ENCODE data around the gene NDRG3.
"Not testable (repeated sequence)": the region's sequence is repeated elsewhere in the genome, so short reads cannot be mapped to it uniquely, and the experiment has no call there.

The NDRG3 gene

DNA sequence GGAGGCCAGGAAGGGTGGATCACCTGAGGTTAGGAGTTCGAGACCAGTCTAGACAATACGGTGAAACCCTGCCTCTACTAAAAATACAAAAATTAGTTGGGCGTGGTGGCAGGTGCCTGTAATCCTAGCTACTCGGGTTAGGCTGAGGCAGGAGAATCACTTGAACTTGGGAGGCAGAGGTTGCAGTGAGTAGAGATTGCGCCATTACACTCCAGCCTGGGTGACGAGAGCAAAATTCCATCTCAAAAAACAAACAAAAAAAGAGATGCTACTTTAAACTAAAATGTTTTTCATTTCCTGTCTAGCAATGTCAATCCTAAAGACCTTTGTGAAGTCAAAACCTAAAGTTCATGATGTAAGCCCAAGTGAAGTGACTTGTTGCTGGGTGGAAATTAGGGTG is 14.8 kb upstream of the NDRG3 start:
- no peak for DNase-seq (ENCODE audit: low read depth)

DNA sequence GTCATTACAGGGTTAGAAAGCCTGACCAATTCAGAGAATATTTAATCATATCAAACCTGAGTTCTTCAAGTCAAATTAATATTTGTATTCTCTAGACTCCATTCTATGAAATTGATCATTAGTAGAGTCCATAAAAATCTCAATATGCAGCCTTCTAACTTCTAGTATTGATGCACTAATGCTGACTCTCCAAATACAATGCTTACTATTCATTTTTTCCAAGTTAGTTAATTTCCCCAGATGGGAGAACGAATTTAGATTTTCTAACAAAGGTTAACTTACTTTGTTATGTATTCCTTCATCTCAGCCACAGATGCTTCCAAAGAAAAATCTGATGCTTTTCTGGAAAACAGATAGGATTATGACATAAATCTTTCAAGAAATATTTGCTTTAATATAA is 12.4 kb upstream of the NDRG3 start:
- DNase-seq (ENCODE audit: low read depth) = no peak

DNA sequence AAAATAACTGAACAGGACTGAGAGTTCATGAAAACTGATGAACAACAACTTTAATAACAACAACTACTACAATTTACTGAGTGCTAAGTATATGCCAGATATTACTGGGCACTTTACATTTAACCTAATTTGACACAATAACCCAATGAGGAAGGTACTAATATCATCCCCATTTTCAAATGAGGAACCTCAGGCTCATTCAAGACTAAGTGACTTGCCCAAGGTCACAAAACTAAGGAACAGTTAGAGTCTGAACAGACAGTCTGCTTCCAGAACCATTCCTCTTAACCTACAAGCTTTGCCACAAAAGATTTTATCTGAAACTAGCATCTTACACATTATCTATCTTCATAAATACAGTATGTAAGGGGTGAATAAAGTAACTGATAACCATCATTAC is 10.6 kb upstream of the NDRG3 start:
- DNase-seq (ENCODE audit: low read depth) = no peak

DNA sequence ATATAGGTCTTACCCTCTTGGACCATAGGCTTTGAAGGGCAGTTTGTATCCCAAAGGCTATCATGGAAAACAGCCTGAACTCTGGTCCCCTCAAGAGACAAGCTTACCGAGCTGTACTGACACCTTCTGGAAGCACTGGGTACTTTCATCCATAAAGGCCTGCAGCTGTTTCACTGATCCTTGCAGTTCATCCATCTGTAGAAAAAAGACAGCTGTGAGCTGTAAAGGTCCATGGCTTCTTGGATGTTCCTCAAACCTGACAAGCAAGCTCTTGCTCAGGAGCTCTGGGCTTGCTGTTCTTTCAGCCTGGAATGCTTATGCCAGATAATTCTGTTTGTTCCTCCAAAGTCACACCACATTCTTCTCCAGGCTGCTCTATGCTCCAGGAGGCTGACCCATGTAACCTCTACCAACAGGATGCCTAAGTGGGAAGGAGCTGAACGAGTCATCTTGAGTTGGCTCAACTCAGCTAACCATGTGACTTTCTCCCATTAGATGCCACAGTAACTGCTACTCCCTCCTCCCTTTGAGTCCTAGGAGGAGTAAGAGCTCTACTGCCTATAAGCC is 8.8 kb upstream of the NDRG3 start:
- DNase-seq (ENCODE audit: low read depth) = no peak

DNA sequence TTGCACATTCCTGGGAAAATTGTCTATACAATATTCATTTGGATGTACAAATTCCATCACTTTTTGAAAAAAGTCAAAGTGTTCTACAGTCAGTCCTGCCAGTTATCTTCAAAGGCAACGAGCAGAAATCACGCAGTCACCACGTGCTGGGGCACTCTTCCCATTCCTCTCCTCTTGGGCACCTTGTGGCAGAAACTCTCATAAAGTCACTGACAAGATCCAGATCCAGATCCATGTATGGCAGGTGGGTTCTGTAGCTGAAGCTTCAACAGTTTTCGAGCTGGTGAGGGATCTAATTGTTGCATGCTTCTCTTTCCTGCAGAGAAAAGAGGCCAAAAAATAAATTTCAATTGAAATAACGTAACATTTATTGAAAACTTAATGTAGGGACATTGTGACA is 6.7 kb upstream of the NDRG3 start:
- no peak for DNase-seq (ENCODE audit: low read depth)

DNA sequence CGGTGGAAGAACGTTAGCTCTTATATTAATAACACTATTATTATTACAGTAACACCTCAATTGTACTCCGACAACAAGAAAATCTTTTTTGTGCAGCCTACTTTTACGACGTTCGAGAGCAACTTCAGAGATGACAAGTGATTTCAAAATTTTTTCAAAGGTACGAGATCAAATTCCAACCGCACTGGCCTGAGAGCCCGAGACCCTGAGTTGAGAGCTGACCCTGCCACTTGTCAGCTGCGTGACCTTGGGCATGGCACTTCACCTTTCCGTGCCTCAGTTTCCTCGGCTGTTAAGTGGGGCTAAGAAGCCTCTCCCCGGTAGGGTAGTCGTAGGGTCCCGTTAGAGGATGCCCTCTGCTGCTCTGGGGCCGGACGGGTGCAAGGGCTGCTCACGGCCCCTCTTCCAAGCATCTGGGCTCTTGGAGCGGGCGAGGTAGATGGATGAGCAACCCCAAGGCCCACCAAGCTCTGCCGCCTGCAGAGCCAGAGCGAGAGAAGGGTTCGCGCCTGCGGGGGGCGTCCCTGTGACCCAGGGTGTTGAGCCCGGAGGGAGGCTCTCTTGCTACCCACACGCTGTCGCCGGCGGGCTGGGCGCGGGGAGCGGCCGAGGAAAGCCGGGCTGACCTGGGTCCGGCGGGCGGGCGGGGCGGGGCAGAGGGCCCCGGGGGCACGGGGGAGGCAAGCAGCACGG is 510 bp downstream of the NDRG3 start:
- DNase-seq (ENCODE audit: low read depth) = no peak

DNA sequence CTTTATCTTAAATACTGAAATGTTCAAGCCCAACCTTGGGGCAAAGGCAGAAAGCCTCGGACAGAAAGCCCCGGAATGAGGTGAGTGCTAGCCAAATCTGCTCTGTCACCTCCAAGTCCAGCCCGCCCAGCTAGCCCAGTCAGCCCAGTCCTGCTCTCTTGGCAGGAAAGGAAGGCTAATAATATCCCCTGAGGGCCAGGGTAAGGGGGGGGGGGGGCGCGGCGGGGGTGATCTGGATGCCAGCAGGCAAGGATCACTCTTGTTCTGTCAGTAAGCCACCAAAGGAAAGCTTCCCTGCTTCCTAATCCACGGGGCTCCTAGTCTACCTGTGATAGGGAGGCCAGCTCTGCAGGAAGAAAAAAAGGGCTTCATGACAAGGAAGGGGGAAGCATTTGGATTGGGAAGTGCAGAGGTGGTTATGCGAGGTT is 1.1 kb downstream of the NDRG3 start:
- DNase-seq (ENCODE audit: low read depth) = no peak

DNA sequence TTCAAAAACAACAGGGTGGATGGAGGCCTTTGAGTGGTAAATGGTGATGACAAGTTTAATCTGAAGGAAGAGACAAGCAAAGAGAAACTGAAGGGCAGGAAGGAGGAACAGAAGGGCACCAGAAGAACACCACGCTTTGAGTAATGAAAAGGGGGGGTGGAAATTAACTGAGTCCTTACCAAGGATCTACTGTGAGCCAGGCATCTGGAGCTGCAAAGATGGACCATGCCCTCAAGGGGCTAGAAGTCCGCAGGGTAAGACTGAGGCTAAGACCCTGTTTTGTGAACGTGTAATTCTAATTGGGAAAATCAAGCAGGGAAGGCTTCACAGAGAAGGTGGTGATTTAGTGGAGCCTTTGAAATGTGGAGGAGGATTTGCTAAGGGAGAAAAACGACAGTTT is 1.6 kb downstream of the NDRG3 start:
- no peak for DNase-seq (ENCODE audit: low read depth)

DNA sequence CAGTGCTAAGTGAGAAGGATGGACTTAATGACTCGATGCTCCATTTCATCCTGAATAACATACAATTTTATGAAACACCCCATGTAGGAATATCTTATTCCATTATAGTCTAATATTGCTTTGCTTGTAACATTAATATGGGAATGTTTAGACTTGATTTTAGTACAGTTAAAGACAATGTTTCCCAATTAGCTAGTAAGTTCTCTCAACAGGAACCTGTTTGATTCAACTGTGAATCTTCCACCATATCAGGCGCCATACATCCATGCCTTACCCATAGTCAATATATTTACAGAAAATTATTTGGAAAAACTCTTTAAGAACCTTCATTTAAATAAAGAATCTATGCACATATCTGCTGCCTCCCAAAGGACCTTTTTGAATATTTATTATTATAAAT is 3.3 kb downstream of the NDRG3 start:
- DNase-seq (ENCODE audit: low read depth) = no peak

DNA sequence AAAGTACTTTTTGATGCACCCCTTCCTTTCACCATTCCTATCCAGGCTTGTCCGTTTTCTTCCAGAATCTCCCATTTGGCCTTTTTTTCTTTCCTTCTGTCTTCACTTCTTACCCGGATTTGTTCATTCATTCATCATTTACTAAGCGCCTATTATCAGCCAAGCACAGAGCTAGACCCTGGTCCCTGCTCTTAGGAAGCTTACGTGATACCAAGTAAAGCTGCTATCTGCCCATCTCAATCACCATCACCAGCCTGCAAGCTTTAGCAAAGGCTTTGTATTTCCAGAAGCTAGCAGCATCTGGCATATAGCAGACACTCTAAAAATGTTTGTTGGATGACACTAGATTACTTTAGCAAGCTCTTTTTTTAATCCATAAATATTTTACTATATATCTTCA is 4.8 kb downstream of the NDRG3 start:
- DNase-seq (ENCODE audit: low read depth) = no peak

DNA sequence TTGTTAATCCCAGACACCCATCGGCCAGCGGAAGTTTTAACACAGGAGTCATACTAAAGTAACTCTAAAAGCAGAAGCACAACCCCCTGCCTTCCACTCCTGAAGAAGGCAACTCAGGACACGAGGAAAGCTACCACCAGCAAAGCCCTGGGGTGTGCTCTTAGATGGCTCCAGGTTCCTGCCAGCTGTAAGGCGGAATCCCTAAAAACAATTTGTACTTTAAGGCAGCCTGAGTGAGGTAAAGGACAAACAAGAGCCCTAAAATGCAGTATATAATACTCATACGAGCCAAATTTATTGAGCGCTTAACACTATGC is 8.7 kb downstream of the NDRG3 start:
- DNase-seq (ENCODE audit: low read depth) = no peak

DNA sequence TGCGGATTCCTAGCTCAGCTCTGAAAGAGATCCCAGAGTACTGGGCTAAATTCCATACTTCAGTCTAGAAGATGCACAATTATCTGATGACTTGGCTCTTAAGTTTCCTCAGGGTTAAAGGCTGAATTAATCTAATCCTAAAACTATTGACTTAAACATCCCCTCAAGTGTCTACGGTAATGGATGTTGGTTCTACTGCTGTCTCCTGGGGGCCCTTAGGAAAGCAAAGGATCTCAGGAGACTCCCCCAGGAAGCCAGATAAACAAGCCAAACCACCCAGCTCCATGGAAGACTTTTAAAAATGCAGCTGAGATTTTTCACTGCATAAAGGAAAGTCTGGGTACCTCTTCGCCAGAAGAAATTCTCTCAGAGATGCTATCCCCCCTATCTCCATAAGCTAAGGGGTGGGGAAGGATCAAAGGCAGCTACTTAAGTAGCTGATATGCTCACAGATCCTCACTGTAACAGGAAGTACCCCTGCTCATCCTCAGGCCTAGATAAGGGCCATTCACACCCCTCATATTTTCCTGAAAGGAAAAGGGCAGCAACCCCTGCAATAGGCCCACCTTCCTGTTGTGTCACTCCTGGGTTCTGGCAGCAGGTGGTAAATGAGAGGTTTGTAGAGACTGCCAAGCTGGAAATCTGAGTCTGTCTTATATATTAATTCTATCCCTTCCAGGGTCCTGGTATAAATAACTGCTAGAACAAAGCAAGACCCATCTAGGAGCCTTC is 9.3 kb downstream of the NDRG3 start:
- DNase-seq (ENCODE audit: low read depth) = no peak

DNA sequence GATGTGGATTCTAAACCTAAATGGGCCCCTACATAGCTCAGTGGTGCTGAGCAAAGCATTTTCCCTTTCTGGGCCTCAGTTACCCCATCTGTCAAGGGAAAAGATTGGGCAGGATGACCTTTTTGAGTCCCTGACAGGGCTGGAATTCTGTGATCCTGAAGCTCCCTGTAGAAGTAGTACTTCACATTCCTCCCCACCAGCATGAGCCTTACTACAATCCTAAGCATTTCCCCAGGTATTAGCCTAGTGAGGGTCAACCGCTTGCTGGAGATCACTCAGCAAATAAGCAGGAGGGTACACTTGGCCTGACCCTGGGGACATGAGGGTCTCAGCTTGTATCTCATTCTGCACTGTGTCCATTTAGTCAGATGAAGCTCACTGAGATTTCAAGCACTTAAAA is 13.4 kb downstream of the NDRG3 start:
- no peak for DNase-seq (ENCODE audit: low read depth)

DNA sequence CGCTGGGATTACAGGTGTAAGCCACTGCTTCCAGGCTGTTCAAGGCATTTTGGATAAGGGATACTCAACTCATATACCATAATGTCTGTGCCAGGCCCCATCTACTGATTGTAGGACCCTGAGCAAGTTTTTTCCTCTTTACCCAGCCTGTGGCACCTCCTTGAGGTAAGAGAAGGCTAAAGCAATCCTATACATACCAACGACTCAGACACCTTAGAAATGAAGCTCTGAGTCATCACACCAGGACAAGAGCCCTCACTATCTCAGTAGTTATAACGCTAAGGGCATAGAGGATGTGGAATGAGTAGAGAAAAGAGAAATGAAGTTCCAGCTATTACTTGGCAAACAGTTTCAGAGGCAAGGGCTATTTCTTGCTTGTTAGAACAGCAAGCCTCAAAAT is 16.9 kb downstream of the NDRG3 start:
- DNase-seq (ENCODE audit: low read depth) = no peak

DNA sequence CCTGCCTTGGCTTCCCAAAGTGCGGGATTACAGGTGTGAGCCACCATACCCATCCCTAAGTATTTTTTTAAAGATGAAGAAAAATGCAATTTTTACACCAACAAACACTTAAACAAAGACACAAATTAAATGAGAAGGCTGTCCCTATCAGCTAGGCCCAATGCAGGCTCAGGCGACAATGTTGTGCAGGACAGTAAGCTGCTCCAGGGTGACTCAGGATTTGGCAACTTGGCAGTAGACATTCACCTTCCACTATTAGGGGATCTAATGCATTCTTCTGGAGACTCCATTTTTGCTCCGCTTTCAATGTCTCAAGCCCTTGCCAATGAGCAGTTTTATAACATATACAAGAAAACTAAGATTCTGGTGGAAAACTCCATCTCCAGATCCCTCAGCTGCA is 19.7 kb downstream of the NDRG3 start:
- DNase-seq (ENCODE audit: low read depth) = no peak

DNA sequence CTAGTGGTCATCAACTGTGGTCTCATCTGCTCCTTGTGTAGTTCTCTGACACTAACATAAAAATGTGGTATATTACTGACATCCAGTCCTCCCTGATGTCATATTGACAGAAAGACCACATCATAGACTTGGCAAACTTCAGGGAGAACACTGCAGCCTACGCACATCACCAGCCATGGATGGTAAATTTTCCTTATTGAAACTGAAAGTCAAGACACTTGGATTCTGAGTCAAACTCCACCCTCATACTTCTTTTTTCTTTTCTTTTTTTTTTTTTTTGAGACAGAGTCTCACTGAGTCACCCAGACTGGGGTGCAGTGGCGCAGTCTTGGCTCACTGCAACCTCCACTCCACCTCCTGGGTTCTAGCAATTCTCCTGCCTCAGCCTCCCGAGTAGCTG is 25.4 kb downstream of the NDRG3 start:
- no peak for DNase-seq (ENCODE audit: low read depth)

DNA sequence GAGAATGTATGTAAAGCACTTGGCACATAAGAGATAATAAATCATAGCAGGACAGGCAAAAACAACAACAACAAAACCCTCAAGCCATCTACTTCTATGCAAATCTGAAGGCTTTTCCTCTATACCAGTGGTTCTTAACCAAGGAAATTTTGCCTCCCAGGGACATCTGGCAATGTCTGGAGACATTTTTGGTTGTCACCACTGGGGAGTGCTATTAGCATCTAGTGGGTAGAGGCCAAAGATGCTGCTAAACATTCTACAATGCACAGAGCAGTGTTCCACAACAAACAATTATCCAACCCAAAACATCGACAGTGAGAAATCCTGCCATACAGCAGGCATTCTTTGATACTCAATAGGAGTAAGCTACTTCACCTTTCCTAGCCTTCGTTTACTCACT is 28.2 kb downstream of the NDRG3 start:
- no peak for DNase-seq (ENCODE audit: low read depth)

DNA sequence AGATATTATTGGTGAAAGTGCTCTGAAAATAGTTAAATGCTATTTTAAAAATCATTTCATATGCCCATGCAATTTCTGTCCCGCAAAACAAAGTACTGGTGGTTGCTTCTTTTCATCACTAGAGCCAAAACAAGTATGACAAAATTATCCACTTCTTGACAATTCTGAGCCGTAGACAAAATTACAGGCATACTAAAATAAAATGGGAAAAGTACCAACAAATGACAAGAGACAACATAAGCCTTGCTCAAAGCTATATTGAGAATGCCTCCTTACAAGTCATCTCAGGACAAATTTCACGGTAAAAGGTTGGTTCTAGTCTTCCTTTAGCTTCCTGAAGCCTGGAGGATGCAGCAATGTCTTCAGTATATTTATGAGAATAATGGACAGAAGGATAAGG is 28.9 kb downstream of the NDRG3 start:
- no peak for DNase-seq (ENCODE audit: low read depth)

DNA sequence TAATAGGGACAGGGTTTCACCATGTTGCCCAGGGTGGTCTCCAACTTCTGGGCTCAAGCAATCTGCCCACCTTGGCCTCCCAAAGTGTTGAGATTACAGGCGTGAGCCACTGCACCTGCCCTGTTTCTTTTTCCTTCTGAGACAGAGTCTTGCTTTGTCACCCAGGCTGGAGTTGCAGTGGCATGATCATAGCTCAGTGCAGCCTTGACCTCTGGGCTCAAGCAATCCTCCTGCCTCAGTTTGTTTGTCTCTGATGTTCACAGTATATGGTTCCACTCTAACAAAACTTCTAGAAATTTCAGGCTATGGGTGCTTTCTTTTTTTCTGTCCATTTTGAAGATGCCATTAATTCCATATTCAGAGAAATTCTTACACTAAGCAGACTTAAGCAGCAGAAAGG is 33.1 kb downstream of the NDRG3 start:
- no peak for DNase-seq (ENCODE audit: low read depth)

DNA sequence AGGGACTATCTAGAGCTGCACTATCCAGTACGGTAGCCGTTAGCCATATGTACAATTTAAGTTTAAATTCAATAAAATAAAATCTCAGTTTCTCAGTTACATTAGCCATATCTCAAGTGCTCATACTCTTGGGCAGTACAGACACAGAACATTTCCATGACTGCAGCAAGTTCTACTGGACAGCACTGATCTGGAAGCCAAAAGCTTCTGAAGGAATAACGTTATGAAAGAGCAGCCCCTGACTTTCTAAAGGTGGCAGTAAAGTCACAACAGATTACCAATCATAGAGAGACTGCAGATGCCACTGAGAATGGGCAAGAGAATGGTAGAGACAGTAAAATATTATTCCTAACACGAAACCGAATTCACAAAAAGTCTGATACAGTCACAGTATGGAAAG is 36.8 kb downstream of the NDRG3 start:
- no peak for DNase-seq (ENCODE audit: low read depth)

DNA sequence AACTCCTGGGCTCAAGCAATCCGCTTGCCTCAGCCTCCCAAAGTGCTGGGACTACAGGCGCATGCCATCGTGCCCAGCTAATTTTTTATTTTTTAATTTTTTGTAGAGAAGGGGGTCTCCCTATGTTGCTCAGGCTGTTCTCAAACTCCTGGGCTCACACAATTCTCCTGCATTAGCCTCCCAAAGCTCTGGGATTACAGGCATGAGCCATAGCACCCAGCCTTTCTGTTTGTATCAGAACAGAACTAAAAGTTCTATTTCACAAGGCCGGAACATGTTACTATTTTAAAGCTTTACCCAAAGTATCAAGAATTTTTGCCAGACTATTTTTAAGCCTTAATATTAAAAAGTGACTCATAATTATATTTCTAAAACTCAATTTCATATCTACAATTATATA is 42.4 kb downstream of the NDRG3 start:
- no peak for DNase-seq (ENCODE audit: low read depth)

DNA sequence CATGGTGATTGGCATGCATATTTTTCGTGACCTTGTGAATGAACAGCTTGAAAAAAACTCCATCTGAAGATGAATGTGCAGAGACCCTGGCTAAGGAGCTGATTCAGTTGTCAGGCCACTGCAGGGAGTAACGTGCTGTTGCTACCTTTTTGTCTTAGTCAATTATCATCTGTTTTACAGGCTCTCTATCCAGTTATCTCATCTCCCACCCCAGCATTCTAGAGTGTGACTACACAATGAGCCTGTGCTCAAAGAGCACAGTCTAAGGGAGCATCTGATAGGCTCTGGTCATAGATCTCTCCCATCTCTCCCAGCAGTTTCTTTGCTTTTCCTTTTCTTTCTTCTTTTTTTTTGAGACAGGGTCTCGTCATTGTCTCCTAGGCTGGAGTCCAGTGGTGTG is 45.5 kb downstream of the NDRG3 start:
- DNase-seq (ENCODE audit: low read depth) = no peak

DNA sequence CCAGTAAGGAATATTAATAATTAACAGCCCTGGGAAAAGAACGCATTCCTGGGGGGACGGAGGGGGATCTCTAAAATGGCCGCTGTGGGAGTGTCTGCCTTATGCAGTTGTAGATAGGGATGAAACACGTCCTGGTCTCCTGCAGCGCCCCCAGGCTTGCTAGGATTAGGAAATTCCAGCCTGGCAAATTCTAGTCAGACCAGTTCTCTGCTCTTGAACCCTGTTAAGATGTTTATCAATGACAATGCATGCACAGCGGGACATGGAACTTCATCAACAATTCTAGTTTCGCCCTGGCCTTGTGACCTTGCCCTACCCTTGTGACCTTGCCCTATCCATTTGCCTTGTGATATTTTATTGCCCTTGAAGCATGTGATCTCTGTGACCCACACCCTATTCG is 50.4 kb downstream of the NDRG3 start:
- not testable (repeated sequence) for DNase-seq (ENCODE audit: low read depth)

DNA sequence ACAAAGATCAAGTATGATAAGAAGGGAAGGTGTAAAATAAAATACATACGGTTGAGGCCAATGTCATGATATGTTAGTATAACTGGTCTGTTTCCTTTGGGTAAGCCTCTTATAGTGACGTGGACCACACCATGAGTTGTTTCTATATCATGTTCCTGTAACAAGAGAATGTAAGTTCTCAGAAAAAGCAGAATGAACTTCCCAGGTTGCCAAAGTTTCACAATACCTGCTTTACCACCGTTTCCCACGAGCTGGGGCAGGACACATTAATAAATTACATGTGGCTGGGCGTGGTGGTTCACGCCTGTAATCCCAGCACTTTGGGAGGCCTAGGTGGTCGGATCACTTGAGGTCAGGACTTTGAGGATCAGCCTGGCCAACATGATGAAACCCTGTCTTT is 57.3 kb downstream of the NDRG3 start:
- DNase-seq (ENCODE audit: low read depth) = no peak
